ENCODE results near the gene ITGA5. TPM values are rescaled to one million over a fixed set of nuclear protein-coding genes. Genes with fewer than 3 reads are reported as not detected.
A peak's percentile ranks its signal among the peaks of the same experiment; 100 is the strongest.

The ITGA5 gene
- total RNA-seq, 1 donor, result 239 TPM

- peak overlapping the region; percentile 49 for H3K4me3 ChIP-seq (ENCODE audit: low read depth, low read length)
- no peak for TF ChIP-seq CTCF (IDR thresholded peaks at IDR 0.05; ENCODE audit: insufficient read depth, low read length)
- no peak for DNase-seq (ENCODE audit: low read depth)
Measured at GRCh38 chr12:54359762-54360351, 59.2 kb downstream of the ITGA5 start.

- no peak for TF ChIP-seq CTCF (IDR thresholded peaks at IDR 0.05; ENCODE audit: insufficient read depth, low read length)
- peak overlapping the region; percentile 76 for H3K4me3 ChIP-seq (ENCODE audit: low read depth, low read length)
- peak; percentile 100 for DNase-seq (ENCODE audit: low read depth)
Measured at GRCh38 chr12:54358945-54359761, 59.9 kb downstream of the ITGA5 start.

- TF ChIP-seq CTCF (IDR thresholded peaks at IDR 0.05; ENCODE audit: insufficient read depth, low read length), result no peak
- H3K4me3 ChIP-seq (ENCODE audit: low read depth, low read length), result peak overlapping the region; percentile 76
- no peak for DNase-seq (ENCODE audit: low read depth)
Measured at GRCh38 chr12:54358191-54358944, 60.7 kb downstream of the ITGA5 start.

- DNase-seq (ENCODE audit: low read depth), result no peak
- peak overlapping the region; percentile 76 for H3K4me3 ChIP-seq (ENCODE audit: low read depth, low read length)
Measured at GRCh38 chr12:54357506-54358190, 61.4 kb downstream of the ITGA5 start.

GRCh38 chr12:54356951-54357356 lies 62.1 kb downstream of the ITGA5 start:
- DNase-seq (ENCODE audit: low read depth), result no peak
- TF ChIP-seq CTCF (IDR thresholded peaks at IDR 0.05; ENCODE audit: insufficient read depth, low read length), result no peak
- no peak overlapping the region for H3K4me3 ChIP-seq (ENCODE audit: low read depth, low read length)

More at GRCh38 chr12:54357506-54358190, 61.4 kb downstream of the ITGA5 start:
- TF ChIP-seq CTCF (IDR thresholded peaks at IDR 0.05; ENCODE audit: insufficient read depth, low read length), result no peak

- no peak for TF ChIP-seq CTCF (IDR thresholded peaks at IDR 0.05; ENCODE audit: insufficient read depth, low read length)
- H3K4me3 ChIP-seq (ENCODE audit: low read depth, low read length), result no peak overlapping the region
- no peak for DNase-seq (ENCODE audit: low read depth)
Measured at GRCh38 chr12:54356228-54356627, 62.8 kb downstream of the ITGA5 start.
